Measurements from ENCODE around the gene HSPA4L.
A peak's percentile ranks its signal among the peaks of the same experiment; 100 is the strongest.

HSPA4L gene

GRCh38 chr4:127782025-127782274 lies 172 bp upstream of the HSPA4L start:
- H3K4me3 ChIP-seq (ENCODE audit: low read length): peak overlapping the region; percentile 82
- DNase-seq (ENCODE audit: low read depth, low spot score): no peak

GRCh38 chr4:127783026-127783769 lies 1.1 kb downstream of the HSPA4L start:
- H3K4me3 ChIP-seq (ENCODE audit: low read length): peak overlapping the region; percentile 82
- no peak for DNase-seq (ENCODE audit: low read depth, low spot score)

- no peak overlapping the region for H3K4me3 ChIP-seq (ENCODE audit: low read length)
- no peak for DNase-seq (ENCODE audit: low read depth, low spot score)
These were observed 2.0 kb downstream of the HSPA4L start for GRCh38 chr4:127783955-127784770.

GRCh38 chr4:127788517-127788916 lies 6.4 kb downstream of the HSPA4L start:
- DNase-seq (ENCODE audit: low read depth, low spot score): no peak
- no peak overlapping the region for H3K4me3 ChIP-seq (ENCODE audit: low read length)

- H3K4me3 ChIP-seq (ENCODE audit: low read length): no peak overlapping the region
- DNase-seq (ENCODE audit: low read depth, low spot score): no peak
These were observed 9.3 kb downstream of the HSPA4L start for GRCh38 chr4:127791391-127791790.

GRCh38 chr4:127793528-127793927 lies 11.4 kb downstream of the HSPA4L start:
- DNase-seq (ENCODE audit: low read depth, low spot score): no peak

GRCh38 chr4:127799711-127800110 lies 17.6 kb downstream of the HSPA4L start:
- no peak for DNase-seq (ENCODE audit: low read depth, low spot score)
- no peak overlapping the region for H3K4me3 ChIP-seq (ENCODE audit: low read length)

More at GRCh38 chr4:127793528-127793927, 11.4 kb downstream of the HSPA4L start:
- H3K4me3 ChIP-seq (ENCODE audit: low read length): no peak overlapping the region

GRCh38 chr4:127809173-127809800 lies 27.2 kb downstream of the HSPA4L start:
- no peak overlapping the region for H3K4me3 ChIP-seq (ENCODE audit: low read length)

GRCh38 chr4:127810551-127810950 lies 28.4 kb downstream of the HSPA4L start:
- no peak for DNase-seq (ENCODE audit: low read depth, low spot score)
- no peak overlapping the region for H3K4me3 ChIP-seq (ENCODE audit: low read length)

More at GRCh38 chr4:127809173-127809800, 27.2 kb downstream of the HSPA4L start:
- DNase-seq (ENCODE audit: low read depth, low spot score): no peak

GRCh38 chr4:127822430-127822829 lies 40.3 kb downstream of the HSPA4L start:
- no peak for DNase-seq (ENCODE audit: low read depth, low spot score)
- H3K4me3 ChIP-seq (ENCODE audit: low read length): no peak overlapping the region

GRCh38 chr4:127828121-127828520 lies 46.0 kb downstream of the HSPA4L start:
- H3K4me3 ChIP-seq (ENCODE audit: low read length): no peak overlapping the region
- no peak for DNase-seq (ENCODE audit: low read depth, low spot score)

GRCh38 chr4:127829014-127829413 lies 46.9 kb downstream of the HSPA4L start:
- no peak overlapping the region for H3K4me3 ChIP-seq (ENCODE audit: low read length)
- no peak for DNase-seq (ENCODE audit: low read depth, low spot score)

GRCh38 chr4:127832585-127832984 lies 50.5 kb downstream of the HSPA4L start:
- H3K4me3 ChIP-seq (ENCODE audit: low read length): no peak overlapping the region
- no peak for DNase-seq (ENCODE audit: low read depth, low spot score)

GRCh38 chr4:127843704-127844600 lies 61.8 kb downstream of the HSPA4L start:
- DNase-seq (ENCODE audit: low read depth, low spot score): no peak
- H3K4me3 ChIP-seq (ENCODE audit: low read length): no peak overlapping the region

- no peak overlapping the region for H3K4me3 ChIP-seq (ENCODE audit: low read length)
- DNase-seq (ENCODE audit: low read depth, low spot score): no peak
These were observed 62.5 kb downstream of the HSPA4L start for GRCh38 chr4:127844601-127845116.

GRCh38 chr4:127846061-127846460 lies 63.9 kb downstream of the HSPA4L start:
- DNase-seq (ENCODE audit: low read depth, low spot score): no peak
- no peak overlapping the region for H3K4me3 ChIP-seq (ENCODE audit: low read length)

- DNase-seq (ENCODE audit: low read depth, low spot score): no peak
- no peak overlapping the region for H3K4me3 ChIP-seq (ENCODE audit: low read length)
These were observed 64.6 kb downstream of the HSPA4L start for GRCh38 chr4:127846765-127847164.

GRCh38 chr4:127849505-127850234 lies 67.5 kb downstream of the HSPA4L start:
- no peak for DNase-seq (ENCODE audit: low read depth, low spot score)
- H3K4me3 ChIP-seq (ENCODE audit: low read length): no peak overlapping the region

Data from Jurkat, Clone E6-1 (cell line).